Stomach (tissue), 9 donors: Measurements from ENCODE around the gene GGTA1. TPM values are rescaled to one million over a fixed set of nuclear protein-coding genes. Genes with fewer than 3 reads are reported as not detected.
"Not testable (repeated sequence)": the region's sequence is repeated elsewhere in the genome, so short reads cannot be mapped to it uniquely, and the experiment has no call there.

Experiments used
- DNase-seq, 2 donors: peaks; one replicate each; pipeline versions ENCODE4 v3.0.0 to v3.0.0-alpha.2; 2013 to 2019
- H3K27ac ChIP-seq, 5 donors: fragments of 200-600 bp in 4 of 5; sonication (generic) in 4 of 5; one replicate each; pipeline ENCODE4 v1.5.1; 2013 to 2019; ENCODE audit warnings: mild to moderate bottlenecking in 1 of 5, moderate library complexity in 1 of 5
- H3K27me3 ChIP-seq, 3 donors: fragments of 200-600 bp; sonication (generic); one replicate each; pipeline ENCODE4 v1.5.1; 2017 to 2019; ENCODE audit warnings: mixed run types in 1 of 3
- H3K36me3 ChIP-seq, 4 donors: fragments of 200-600 bp; sonication (generic); 1 replicate in 3 of 4; 2 replicates in 1 of 4; pipeline ENCODE4 v1.5.1; 2016 to 2019
- H3K4me1 ChIP-seq, 4 donors: fragments of 200-600 bp; sonication (generic); one replicate each; pipeline ENCODE4 v1.5.1; 2016 to 2019
- H3K4me3 ChIP-seq, 4 donors: fragments of 200-600 bp; sonication (generic) in 3 of 4; one replicate each; pipeline ENCODE4 v1.5.1; 2016 to 2019; ENCODE audit warnings: mild to moderate bottlenecking in 1 of 4
- H3K9me3 ChIP-seq, 4 donors: fragments of 200-600 bp; sonication (generic); one replicate each; pipeline ENCODE4 v1.5.1; 2016 to 2019
- EP300 ChIP-seq: sonication (generic); formaldehyde crosslinking; IDR thresholded peaks from one replicate; pipeline ENCODE4 v1.6.1; 2017; ENCODE audit warnings: antibody characterized with exemption
- POLR2A ChIP-seq, 4 donors: fragments of 450-650 bp; IDR thresholded peaks; one replicate each; pipeline ENCODE4 v1.6.1; 2016; ENCODE audit warnings: antibody characterized with exemption in 4 of 4, control low read depth in 2 of 4, mild to moderate bottlenecking in 1 of 4, moderate library complexity in 1 of 4
- POLR2AphosphoS5 ChIP-seq, 3 donors: sonication (generic); formaldehyde crosslinking; IDR thresholded peaks; one replicate each; pipeline ENCODE4 v1.6.1; 2016; ENCODE audit warnings: antibody characterized with exemption in 3 of 3
- WGBS, 5 donors: extraction: QIAGEN DNeasy Blood & Tissue Kit in 3 of 5; methylation state at CpG; one replicate each; pipeline versions ENCODE4 v1.1.5 to v1.1.7; 2013 to 2018; 5-methylcytosine and 5-hydroxymethylcytosine counted together
- intact Hi-C: fragments of 100-400 bp; cut with DNase I; formaldehyde crosslinking; loops from one replicate; pipeline ENCODE4 v1.15.1; 2023; ENCODE audit warnings: low total_unique reads
- polyA plus RNA-seq, 3 donors: library from polyadenylated mRNA; stranded (reverse); fragments of 200-250 nt; gene quantifications; one replicate each; pipeline ENCODE4 v1.2.3, GENCODE V29; 2013
- total RNA-seq, 5 donors: library from RNA; depleted of rRNA; stranded (reverse); fragments of >200 nt; gene quantifications; one replicate each; pipeline versions ENCODE4 v1.1.0 to v1.2.3, GENCODE V29; 2014 to 2016
- TF ChIP-seq, protein P1 (sequence below), 7 experiments: fragments of 450-650 bp in 4 of 7; fragments of 200-600 bp in 3 of 7; sonication (generic) in 3 of 7; IDR thresholded peaks; one replicate each; pipeline ENCODE4 v1.5.1; 2016 to 2019; ENCODE audit warnings: antibody characterized with exemption in 7 of 7, control low read depth in 2 of 7, mild to moderate bottlenecking in 1 of 7
- donor health status: healthy with polysubstance abuse.
- donor health status: Bipolar disorder and iron deficiency.
- donor health status: healthy.

The GGTA1 gene
- total and polyA plus RNA-seq, 8 donors = 6.2 to 19.6 (median 7.1) TPM; not detected in 1

DNA sequence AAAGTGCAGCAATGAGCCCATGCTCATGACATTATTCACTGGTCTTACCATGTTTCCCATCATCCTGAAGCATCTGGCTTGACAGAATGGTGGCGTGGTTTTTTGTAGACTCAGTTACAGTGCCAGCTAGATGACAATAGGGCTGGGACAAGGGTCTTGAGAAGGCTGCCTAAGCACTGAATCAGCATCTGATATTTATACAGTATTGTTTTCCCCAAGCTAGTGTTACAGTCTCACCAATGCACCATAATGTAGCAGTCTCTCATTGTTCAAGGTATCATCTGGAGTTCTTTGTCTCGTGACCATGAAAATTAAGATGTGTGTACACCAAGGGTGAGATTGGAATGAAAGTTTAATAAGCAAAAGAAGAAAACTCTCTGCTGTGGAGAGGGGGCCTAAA, 19.0 kb upstream of the GGTA1 start:
- no peak for DNase-seq
- Histone ChIP-seq H3K4me1 (no peaks in the 10 kb centered on the region), H3K4me3 (no peak overlapping the region), H3K9me3 (peaks cover 0 to 4% (median 2%) of the 10 kb centered on the region in 4 donors), H3K27me3 (no peaks in the 10 kb centered on the region), H3K36me3 (no peaks in the 10 kb centered on the region), H3K27ac (no peak overlapping the region)
- intact Hi-C loops = no loop called here
- TF ChIP-seq POLR2AphosphoS5 (IDR thresholded peaks at IDR 0.05) = no peak
- TF ChIP-seq POLR2A (IDR thresholded peaks at IDR 0.05) = no peak
- no peak for TF ChIP-seq EP300
- TF ChIP-seq, protein P1, sequence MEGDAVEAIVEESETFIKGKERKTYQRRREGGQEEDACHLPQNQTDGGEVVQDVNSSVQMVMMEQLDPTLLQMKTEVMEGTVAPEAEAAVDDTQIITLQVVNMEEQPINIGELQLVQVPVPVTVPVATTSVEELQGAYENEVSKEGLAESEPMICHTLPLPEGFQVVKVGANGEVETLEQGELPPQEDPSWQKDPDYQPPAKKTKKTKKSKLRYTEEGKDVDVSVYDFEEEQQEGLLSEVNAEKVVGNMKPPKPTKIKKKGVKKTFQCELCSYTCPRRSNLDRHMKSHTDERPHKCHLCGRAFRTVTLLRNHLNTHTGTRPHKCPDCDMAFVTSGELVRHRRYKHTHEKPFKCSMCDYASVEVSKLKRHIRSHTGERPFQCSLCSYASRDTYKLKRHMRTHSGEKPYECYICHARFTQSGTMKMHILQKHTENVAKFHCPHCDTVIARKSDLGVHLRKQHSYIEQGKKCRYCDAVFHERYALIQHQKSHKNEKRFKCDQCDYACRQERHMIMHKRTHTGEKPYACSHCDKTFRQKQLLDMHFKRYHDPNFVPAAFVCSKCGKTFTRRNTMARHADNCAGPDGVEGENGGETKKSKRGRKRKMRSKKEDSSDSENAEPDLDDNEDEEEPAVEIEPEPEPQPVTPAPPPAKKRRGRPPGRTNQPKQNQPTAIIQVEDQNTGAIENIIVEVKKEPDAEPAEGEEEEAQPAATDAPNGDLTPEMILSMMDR (IDR thresholded peaks at IDR 0.05) = no peak
- 91 to 96% (median 92%) methylated on average over 2 of the region's 2 CpGs for WGBS, 5 donors

DNA sequence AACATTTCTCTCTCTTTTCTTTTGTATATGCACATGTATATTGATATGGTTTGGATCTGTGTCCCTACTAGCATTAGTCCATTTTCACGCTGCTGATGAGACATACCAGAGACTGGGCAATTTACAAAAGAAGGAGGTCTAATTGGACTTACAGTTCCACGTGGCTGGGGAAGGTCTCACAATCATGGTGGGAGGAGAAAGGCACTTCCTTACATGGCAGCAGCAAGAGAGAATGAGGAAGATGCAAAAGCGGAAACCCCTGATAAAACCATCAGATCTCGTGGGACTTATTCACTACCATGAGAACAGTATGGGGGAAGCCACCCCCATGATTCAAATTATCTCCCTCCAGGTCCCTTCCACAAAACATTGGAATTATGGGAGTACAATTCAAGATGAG, 13.5 kb upstream of the GGTA1 start:
- H3K4me3 ChIP-seq, H3K9me3 ChIP-seq, H3K36me3 ChIP-seq, H3K4me1 ChIP-seq, DNase-seq, intact Hi-C loops, H3K27me3 ChIP-seq, H3K27ac ChIP-seq: not testable (repeated sequence)
- 69 to 82% (median 76%) methylated on average over 4 of the region's 4 CpGs for WGBS, 5 donors

DNA sequence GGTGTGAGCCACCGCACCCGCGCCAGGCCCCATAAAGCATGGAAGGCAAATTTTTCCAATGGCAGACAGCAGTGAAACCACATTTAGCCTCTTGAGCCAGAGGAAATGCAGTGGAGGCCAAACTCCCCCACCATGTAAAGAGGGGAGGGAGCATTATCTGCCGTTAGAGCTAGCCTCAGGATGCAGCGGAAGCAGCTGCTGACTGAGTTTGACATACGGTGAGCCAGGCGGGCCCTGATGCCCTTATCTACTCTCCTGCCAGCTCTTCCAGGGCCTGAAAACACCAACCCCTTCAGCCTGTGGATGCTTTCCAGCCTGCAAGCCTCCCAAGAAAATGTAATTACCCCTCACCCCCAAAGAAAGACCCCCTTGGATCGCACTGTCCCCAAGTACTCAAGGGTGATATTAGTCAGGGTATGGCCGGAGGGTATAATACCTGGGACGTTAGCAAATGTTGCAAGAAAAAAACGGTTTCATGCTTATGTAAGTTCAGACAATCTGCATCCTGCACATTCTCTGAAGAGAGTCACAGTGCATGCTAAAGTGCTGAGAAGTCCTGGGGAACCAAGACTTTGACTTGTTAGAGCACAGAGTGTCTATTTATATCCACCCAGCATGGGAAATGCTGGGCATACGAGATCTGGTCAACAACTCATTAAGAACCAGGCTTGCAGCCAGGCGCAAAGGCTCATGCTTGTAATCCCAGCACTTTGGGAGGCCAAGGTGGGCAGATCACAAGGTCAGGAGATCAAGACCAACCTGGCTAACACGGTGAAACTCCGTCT, 11.3 kb upstream of the GGTA1 start:
- Histone ChIP-seq H3K27me3 (peaks cover 0 to 3% (median 0%) of the 10 kb centered on the region in 3 donors), H3K9me3 (no peaks in the 10 kb centered on the region), H3K36me3 (no peaks in the 10 kb centered on the region), H3K4me1 (peaks cover 0 to 9% (median 7%) of the 10 kb centered on the region in 4 donors), H3K27ac (peak overlapping the region in 3 of 5 donors; percentile 32 to 73 (median 51)), H3K4me3 (no peak overlapping the region)
- intact Hi-C loops = no loop called here
- 66 to 80% (median 73%) methylated on average over 12 to 15 of the region's 15 CpGs for WGBS, 5 donors
- DNase-seq = peak in 1 of 2 donors; percentile 58
- TF ChIP-seq, protein P1 (IDR thresholded peaks at IDR 0.05) = no peak
- TF ChIP-seq EP300 (no peak), POLR2AphosphoS5 (IDR thresholded peaks at IDR 0.05) (no peak), POLR2A (IDR thresholded peaks at IDR 0.05) (no peak)

DNA sequence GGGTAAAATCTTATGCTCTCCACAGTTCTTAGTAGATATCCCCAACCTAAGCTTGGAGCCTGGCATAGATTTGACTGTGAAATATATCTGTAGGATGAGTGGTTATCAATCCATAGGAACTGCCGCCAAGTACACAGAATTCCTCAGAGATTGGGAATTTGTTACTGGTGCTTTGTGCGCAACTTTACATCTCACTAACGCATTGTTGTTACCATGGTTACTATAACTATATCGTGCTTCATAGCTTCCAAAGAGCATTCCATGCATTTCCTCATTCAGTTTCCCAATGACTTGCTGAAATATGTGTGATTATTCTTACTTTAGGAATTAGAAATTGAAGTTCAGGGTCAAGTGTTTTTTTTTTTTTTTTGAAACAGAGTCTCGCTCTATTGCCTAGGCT, 9.5 kb upstream of the GGTA1 start:
- Histone ChIP-seq H3K4me3 (no peak overlapping the region), H3K4me1 (peaks cover 0 to 9% (median 7%) of the 10 kb centered on the region in 4 donors), H3K27ac (no peak overlapping the region), H3K27me3 (peaks cover 0 to 3% (median 0%) of the 10 kb centered on the region in 3 donors), H3K9me3 (no peaks in the 10 kb centered on the region), H3K36me3 (no peaks in the 10 kb centered on the region)
- 92 to 97% (median 94%) methylated on average over 5 of the region's 5 CpGs for WGBS, 5 donors
- no peak for DNase-seq
- intact Hi-C loops = no loop called here
- TF ChIP-seq POLR2A (IDR thresholded peaks at IDR 0.05) = no peak
- no peak for TF ChIP-seq POLR2AphosphoS5 (IDR thresholded peaks at IDR 0.05)
- TF ChIP-seq EP300 = no peak
- TF ChIP-seq, protein P1 (IDR thresholded peaks at IDR 0.05) = no peak

DNA sequence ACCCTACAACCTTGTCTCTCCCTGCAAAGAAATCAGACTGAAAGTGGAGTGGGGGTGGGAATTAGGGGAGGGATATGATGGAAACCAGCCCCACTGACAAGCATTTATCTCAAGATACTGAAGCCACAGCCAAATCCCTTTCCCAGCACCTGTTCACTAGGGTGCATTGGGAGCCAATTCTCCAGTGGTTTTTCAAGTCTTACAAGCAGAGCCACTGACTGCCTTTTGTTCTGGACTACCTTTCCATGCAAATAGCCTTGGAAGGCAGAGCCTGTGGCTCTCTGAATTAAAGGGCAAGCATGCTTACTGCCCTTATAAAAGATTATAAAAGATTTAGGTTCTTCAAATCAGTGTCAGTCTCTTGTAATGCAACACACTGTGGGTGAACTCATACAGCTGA, 8.8 kb upstream of the GGTA1 start:
- TF ChIP-seq, protein P1 (IDR thresholded peaks at IDR 0.05) = no peak
- TF ChIP-seq POLR2A (IDR thresholded peaks at IDR 0.05) = no peak
- TF ChIP-seq POLR2AphosphoS5 (IDR thresholded peaks at IDR 0.05) = no peak
- TF ChIP-seq EP300 = no peak
- Histone ChIP-seq H3K9me3 (no peaks in the 10 kb centered on the region), H3K27me3 (peaks cover 0 to 3% (median 0%) of the 10 kb centered on the region in 3 donors), H3K4me3 (no peak overlapping the region), H3K36me3 (no peaks in the 10 kb centered on the region), H3K4me1 (peaks cover 0 to 9% (median 7%) of the 10 kb centered on the region in 4 donors), H3K27ac (no peak overlapping the region)
- intact Hi-C loops = no loop called here
- peak in 1 of 2 donors; percentile 41 for DNase-seq
